Thyroid gland (tissue), 4 donors: ENCODE measurements around the gene RPS21. TPM values are rescaled to one million over a fixed set of nuclear protein-coding genes. Genes with fewer than 3 reads are reported as not detected.

Experiments used
- DNase-seq, 2 donors: peaks; one replicate each; pipeline ENCODE4 v3.0.0-alpha.2; 2019
- H3K27ac ChIP-seq, 3 donors: fragments of 200-600 bp; sonication (generic); 1 replicate in 2 of 3; 2 replicates in 1 of 3; pipeline ENCODE4 v1.5.1; 2016 to 2019; ENCODE audit warnings: mild to moderate bottlenecking in 1 of 3, moderate library complexity in 1 of 3
- H3K27me3 ChIP-seq: fragments of 200-600 bp; sonication (generic); one replicate; pipeline ENCODE4 v1.5.1; 2019
- H3K36me3 ChIP-seq, 2 donors: fragments of 200-600 bp; sonication (generic); one replicate each; pipeline ENCODE4 v1.5.1; 2016 to 2019
- H3K4me1 ChIP-seq, 2 donors: fragments of 200-600 bp; sonication (generic); one replicate each; pipeline ENCODE4 v1.5.1; 2017 to 2019
- H3K4me3 ChIP-seq, 3 donors: fragments of 200-600 bp; sonication (generic); replicated peaks in 1 of 3; 1 replicate in 2 of 3; 2 replicates in 1 of 3; pipeline ENCODE4 v1.5.1; 2016; ENCODE audit warnings: mild to moderate bottlenecking in 1 of 3
- H3K9me3 ChIP-seq: fragments of 200-600 bp; sonication (generic); one replicate; pipeline ENCODE4 v1.5.1; 2017
- CTCF ChIP-seq, 6 experiments: fragments of 200-600 bp in 3 of 6; fragments of 450-650 bp in 3 of 6; sonication (generic) in 3 of 6; IDR thresholded peaks; one replicate each; pipeline ENCODE4 v1.5.1; 2016 to 2019; ENCODE audit warnings: antibody characterized with exemption in 6 of 6, mild to moderate bottlenecking in 2 of 6, inconsistent platforms in 1 of 6, moderate library complexity in 1 of 6
- POLR2A ChIP-seq, 2 donors: fragments of 450-650 bp; IDR thresholded peaks; one replicate each; pipeline ENCODE4 v1.6.1; 2017; ENCODE audit warnings: antibody characterized with exemption in 2 of 2, mild to moderate bottlenecking in 2 of 2, moderate library complexity in 1 of 2
- WGBS, 2 donors: methylation state at CpG; one replicate each; pipeline ENCODE4 v1.1.5; 2017; 5-methylcytosine and 5-hydroxymethylcytosine counted together
- intact Hi-C: fragments of 100-400 bp; cut with DNase I; formaldehyde crosslinking; loops from one replicate; pipeline ENCODE4 v1.15.1; 2023
- total RNA-seq, 4 donors: library from RNA; depleted of rRNA; stranded (reverse); fragments of >200 nt; gene quantifications; one replicate each; pipeline ENCODE4 v1.2.3, GENCODE V29; 2016

Gene RPS21
- total RNA-seq, 4 donors from 2014 or later = 1,818 to 3,649 (median 2,349) TPM

GRCh38 chr20:62398120-62398821 is 11.4 kb downstream of the RPS21 start:
- H3K9me3 ChIP-seq = no peaks in the 10 kb centered on the region
- no peak overlapping the region for H3K27ac ChIP-seq
- no peak overlapping the region for H3K4me3 ChIP-seq
- TF ChIP-seq POLR2A (IDR thresholded peaks at IDR 0.05) (no peak), CTCF (IDR thresholded peaks at IDR 0.05) (no peak)
- H3K27me3 ChIP-seq = no peaks in the 10 kb centered on the region
- peaks cover 0 to 7% of the 10 kb centered on the region in 2 donors for H3K36me3 ChIP-seq
- DNase-seq = no peak
- intact Hi-C loops = loop anchor here (10.0 kb wide), 1 partner anchor 253 kb away; the partner anchor contains the start of genes PSMA7 and SS18L1
- WGBS, 2 donors = 95% methylated on average over 16 to 18 of the region's 19 CpGs
- H3K4me1 ChIP-seq = no peaks in the 10 kb centered on the region

GRCh38 chr20:62400021-62400420 is 13.1 kb downstream of the RPS21 start:
- 76 to 84% methylated on average over 7 of the region's 7 CpGs for WGBS, 2 donors
- no peak overlapping the region for H3K27ac ChIP-seq

GRCh38 chr20:62400541-62400940 is 13.6 kb downstream of the RPS21 start:
- Histone ChIP-seq H3K27me3 (no peaks in the 10 kb centered on the region), H3K4me1 (peaks cover 1 to 3% of the 10 kb centered on the region in 2 donors), H3K36me3 (no peaks in the 10 kb centered on the region), H3K9me3 (no peaks in the 10 kb centered on the region), H3K27ac (no peak overlapping the region), H3K4me3 (no peak overlapping the region)
- TF ChIP-seq POLR2A (IDR thresholded peaks at IDR 0.05) = no peak
- no peak for TF ChIP-seq CTCF (IDR thresholded peaks at IDR 0.05)
- DNase-seq = no peak
- intact Hi-C loops = no loop called here
- WGBS, 2 donors = 77 to 90% methylated on average over 5 to 10 of the region's 10 CpGs

More at GRCh38 chr20:62400021-62400420, 13.1 kb downstream of the RPS21 start:
- Histone ChIP-seq H3K4me3 (no peak overlapping the region), H3K9me3 (no peaks in the 10 kb centered on the region), H3K4me1 (no peaks in the 10 kb centered on the region), H3K36me3 (no peaks in the 10 kb centered on the region), H3K27me3 (no peaks in the 10 kb centered on the region)
- TF ChIP-seq POLR2A (IDR thresholded peaks at IDR 0.05) (no peak), CTCF (IDR thresholded peaks at IDR 0.05) (no peak)
- no peak for DNase-seq
- intact Hi-C loops = no loop called here

GRCh38 chr20:62401331-62401779 is 14.5 kb downstream of the RPS21 start:
- DNase-seq = no peak
- Histone ChIP-seq H3K27me3 (no peaks in the 10 kb centered on the region), H3K27ac (no peak overlapping the region), H3K4me1 (peaks cover 9 to 11% of the 10 kb centered on the region in 2 donors), H3K9me3 (no peaks in the 10 kb centered on the region), H3K36me3 (no peaks in the 10 kb centered on the region), H3K4me3 (no peak overlapping the region)
- 89% methylated on average over 18 to 21 of the region's 21 CpGs for WGBS, 2 donors
- TF ChIP-seq POLR2A (IDR thresholded peaks at IDR 0.05) = no peak
- intact Hi-C loops = no loop called here

GRCh38 chr20:62402456-62403150 is 15.7 kb downstream of the RPS21 start:
- WGBS, 2 donors = 92 to 94% methylated on average over 12 of the region's 23 CpGs
- intact Hi-C loops = no loop called here

More at GRCh38 chr20:62402456-62403150, 15.7 kb downstream of the RPS21 start:
- Histone ChIP-seq H3K27ac (no peak overlapping the region), H3K4me3 (no peak overlapping the region), H3K4me1 (peaks cover 15 to 17% of the 10 kb centered on the region in 2 donors), H3K36me3 (no peaks in the 10 kb centered on the region), H3K27me3 (no peaks in the 10 kb centered on the region), H3K9me3 (no peaks in the 10 kb centered on the region)
- no peak for TF ChIP-seq CTCF (IDR thresholded peaks at IDR 0.05)
- no peak for TF ChIP-seq POLR2A (IDR thresholded peaks at IDR 0.05)
- DNase-seq = no peak
